Thyroid gland (tissue), 4 donors: ENCODE data around the gene GTPBP1. TPM values are rescaled to one million over a fixed set of nuclear protein-coding genes. Genes with fewer than 3 reads are reported as not detected.

Experiments
- DNase-seq, 2 donors: peaks; one replicate each; pipeline ENCODE4 v3.0.0-alpha.2; 2019
- H3K27ac ChIP-seq, 3 donors: fragments of 200-600 bp; sonication (generic); 1 replicate in 2 of 3; 2 replicates in 1 of 3; pipeline ENCODE4 v1.5.1; 2016 to 2019; ENCODE audit warnings: mild to moderate bottlenecking in 1 of 3, moderate library complexity in 1 of 3
- H3K27me3 ChIP-seq: fragments of 200-600 bp; sonication (generic); one replicate; pipeline ENCODE4 v1.5.1; 2019
- H3K36me3 ChIP-seq, 2 donors: fragments of 200-600 bp; sonication (generic); one replicate each; pipeline ENCODE4 v1.5.1; 2016 to 2019
- H3K4me1 ChIP-seq, 2 donors: fragments of 200-600 bp; sonication (generic); one replicate each; pipeline ENCODE4 v1.5.1; 2017 to 2019
- H3K4me3 ChIP-seq, 3 donors: fragments of 200-600 bp; sonication (generic); replicated peaks in 1 of 3; 1 replicate in 2 of 3; 2 replicates in 1 of 3; pipeline ENCODE4 v1.5.1; 2016; ENCODE audit warnings: mild to moderate bottlenecking in 1 of 3
- H3K9me3 ChIP-seq: fragments of 200-600 bp; sonication (generic); one replicate; pipeline ENCODE4 v1.5.1; 2017
- POLR2A ChIP-seq, 2 donors: fragments of 450-650 bp; IDR thresholded peaks; one replicate each; pipeline ENCODE4 v1.6.1; 2017; ENCODE audit warnings: antibody characterized with exemption in 2 of 2, mild to moderate bottlenecking in 2 of 2, moderate library complexity in 1 of 2
- WGBS, 2 donors: methylation state at CpG; one replicate each; pipeline ENCODE4 v1.1.5; 2017; 5-methylcytosine and 5-hydroxymethylcytosine counted together
- intact Hi-C: fragments of 100-400 bp; cut with DNase I; formaldehyde crosslinking; loops from one replicate; pipeline ENCODE4 v1.15.1; 2023
- total RNA-seq, 4 donors: library from RNA; depleted of rRNA; stranded (reverse); fragments of >200 nt; gene quantifications; one replicate each; pipeline ENCODE4 v1.2.3, GENCODE V29; 2016
- TF ChIP-seq, protein P1 (sequence below), 6 experiments: fragments of 200-600 bp in 3 of 6; fragments of 450-650 bp in 3 of 6; sonication (generic) in 3 of 6; IDR thresholded peaks; one replicate each; pipeline ENCODE4 v1.5.1; 2016 to 2019; ENCODE audit warnings: antibody characterized with exemption in 6 of 6, mild to moderate bottlenecking in 2 of 6, inconsistent platforms in 1 of 6, moderate library complexity in 1 of 6

Gene GTPBP1
- total RNA-seq, 4 donors from 2014 or later, result 51.6 to 117 (median 69.6) TPM

- H3K4me3 ChIP-seq, result no peak overlapping the region
- peak; percentile 36 to 47 for DNase-seq
- H3K4me1 ChIP-seq, result peaks cover 16 to 33% of the 10 kb centered on the region in 2 donors
- peak overlapping the region in 2 of 3 donors; percentile 40 to 45 for H3K27ac ChIP-seq
- intact Hi-C loops, result loop anchor here (5.0 kb wide), 1 partner anchor 44 kb away; the partner anchor contains the start of gene GTPBP1
- no peaks in the 10 kb centered on the region for H3K27me3 ChIP-seq
- TF ChIP-seq, protein P1, sequence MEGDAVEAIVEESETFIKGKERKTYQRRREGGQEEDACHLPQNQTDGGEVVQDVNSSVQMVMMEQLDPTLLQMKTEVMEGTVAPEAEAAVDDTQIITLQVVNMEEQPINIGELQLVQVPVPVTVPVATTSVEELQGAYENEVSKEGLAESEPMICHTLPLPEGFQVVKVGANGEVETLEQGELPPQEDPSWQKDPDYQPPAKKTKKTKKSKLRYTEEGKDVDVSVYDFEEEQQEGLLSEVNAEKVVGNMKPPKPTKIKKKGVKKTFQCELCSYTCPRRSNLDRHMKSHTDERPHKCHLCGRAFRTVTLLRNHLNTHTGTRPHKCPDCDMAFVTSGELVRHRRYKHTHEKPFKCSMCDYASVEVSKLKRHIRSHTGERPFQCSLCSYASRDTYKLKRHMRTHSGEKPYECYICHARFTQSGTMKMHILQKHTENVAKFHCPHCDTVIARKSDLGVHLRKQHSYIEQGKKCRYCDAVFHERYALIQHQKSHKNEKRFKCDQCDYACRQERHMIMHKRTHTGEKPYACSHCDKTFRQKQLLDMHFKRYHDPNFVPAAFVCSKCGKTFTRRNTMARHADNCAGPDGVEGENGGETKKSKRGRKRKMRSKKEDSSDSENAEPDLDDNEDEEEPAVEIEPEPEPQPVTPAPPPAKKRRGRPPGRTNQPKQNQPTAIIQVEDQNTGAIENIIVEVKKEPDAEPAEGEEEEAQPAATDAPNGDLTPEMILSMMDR (IDR thresholded peaks at IDR 0.05), result no peak
- TF ChIP-seq POLR2A (IDR thresholded peaks at IDR 0.05), result no peak
- H3K9me3 ChIP-seq, result no peaks in the 10 kb centered on the region
- 66 to 90% methylated on average over 16 to 21 of the region's 24 CpGs for WGBS, 2 donors
- H3K36me3 ChIP-seq, result peaks cover 48 to 51% of the 10 kb centered on the region in 2 donors
Measured at GRCh38 chr22:38751422-38752346, 45.9 kb downstream of the GTPBP1 start.

- peak; percentile 76 to 77 for DNase-seq
- peak overlapping the region in 1 of 3 donors; percentile 63 for H3K4me3 ChIP-seq
- peak overlapping the region; percentile 91 to 95 (median 94) for H3K27ac ChIP-seq
- intact Hi-C loops, result loop anchor here (5.0 kb wide), 1 partner anchor 47 kb away; the partner anchor contains the start of gene GTPBP1
- TF ChIP-seq POLR2A (IDR thresholded peaks at IDR 0.05), result no peak
- TF ChIP-seq, protein P1 (IDR thresholded peaks at IDR 0.05), result no peak
- H3K4me1 ChIP-seq, result peaks cover 16 to 36% of the 10 kb centered on the region in 2 donors
- no peaks in the 10 kb centered on the region for H3K27me3 ChIP-seq
- H3K9me3 ChIP-seq, result no peaks in the 10 kb centered on the region
- peaks cover 29 to 35% of the 10 kb centered on the region in 2 donors for H3K36me3 ChIP-seq
- WGBS, 2 donors, result 26 to 34% methylated on average over 11 to 12 of the region's 12 CpGs
Measured at GRCh38 chr22:38753948-38754750, 48.4 kb downstream of the GTPBP1 start.

DNA sequence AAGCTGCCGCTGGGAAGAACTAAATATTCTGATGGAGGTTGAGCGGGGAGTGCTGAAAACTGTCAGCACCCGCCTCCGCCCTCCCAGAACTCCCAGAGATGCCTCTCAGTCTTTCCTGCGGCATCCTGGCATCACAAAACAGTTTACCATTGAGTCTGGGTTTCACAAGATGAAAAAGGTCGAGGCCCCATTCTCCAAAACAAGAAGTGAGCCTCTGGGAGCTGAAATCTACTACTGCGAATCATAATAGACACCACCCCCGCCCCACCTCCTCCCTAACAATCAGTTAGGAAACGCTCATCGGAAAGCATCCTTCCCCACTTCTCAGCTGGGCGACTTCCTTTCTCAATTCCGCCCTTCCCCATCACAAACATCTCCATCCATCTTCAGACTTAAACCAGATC lies 49.0 kb downstream of the GTPBP1 start:
- TF ChIP-seq, protein P1 (IDR thresholded peaks at IDR 0.05), result no peak
- TF ChIP-seq POLR2A (IDR thresholded peaks at IDR 0.05), result no peak
- Histone ChIP-seq H3K27me3 (no peaks in the 10 kb centered on the region), H3K36me3 (peaks cover 23 to 29% of the 10 kb centered on the region in 2 donors), H3K9me3 (no peaks in the 10 kb centered on the region), H3K27ac (peak overlapping the region; percentile 91 to 95 (median 94)), H3K4me1 (peaks cover 16 to 36% of the 10 kb centered on the region in 2 donors), H3K4me3 (peak overlapping the region in 2 of 3 donors; percentile 23 to 63)
- 35 to 37% methylated on average over 11 to 12 of the region's 12 CpGs for WGBS, 2 donors
- intact Hi-C loops, result loop anchor here (5.0 kb wide), 1 partner anchor 47 kb away; the partner anchor contains the start of gene GTPBP1
- peak; percentile 32 to 35 for DNase-seq

- peaks cover 16 to 36% of the 10 kb centered on the region in 2 donors for H3K4me1 ChIP-seq
- no peaks in the 10 kb centered on the region for H3K27me3 ChIP-seq
- peak overlapping the region; percentile 91 to 95 (median 94) for H3K27ac ChIP-seq
- H3K36me3 ChIP-seq, result peaks cover 17 to 23% of the 10 kb centered on the region in 2 donors
- WGBS, 2 donors, result 3 to 8% methylated on average over 9 to 16 of the region's 74 CpGs
- TF ChIP-seq, protein P1 (IDR thresholded peaks at IDR 0.05), result no peak
- peak in 1 of 2 donors; percentile 32 for TF ChIP-seq POLR2A (IDR thresholded peaks at IDR 0.05)
- intact Hi-C loops, result no loop called here
- H3K9me3 ChIP-seq, result no peaks in the 10 kb centered on the region
- peak; percentile 96 to 97 for DNase-seq
- peak overlapping the region; percentile 23 to 63 (median 36) for H3K4me3 ChIP-seq
Measured at GRCh38 chr22:38755155-38755910, 49.6 kb downstream of the GTPBP1 start.
